DMS79 treated with DMSO at 0.1 percent for 48 hours (cell line): ENCODE data around the gene PTPN6.

Experiments
- DNase-seq: peaks from one replicate; lab custom pipeline; 2025; lab: John Stamatoyannopoulos, UW

Gene PTPN6

GRCh38 chr12:7009512-7009911, 58.4 kb downstream of the PTPN6 start:
- DNase-seq, result no peak
